Tibial artery (tissue), 4 donors: ENCODE results near the gene TOM1L2.

Experiments
- DNase-seq, 2 donors: peaks; one replicate each; pipeline ENCODE4 v3.0.0-alpha.2; 2019
- H3K27ac ChIP-seq, 2 donors: fragments of 200-600 bp; sonication (generic) in 1 of 2; 1 replicate in 1 of 2; 2 replicates in 1 of 2; pipeline ENCODE4 v1.5.1; 2018 to 2019; ENCODE audit warnings: mild to moderate bottlenecking in 1 of 2
- H3K27me3 ChIP-seq, 2 donors: fragments of 200-600 bp; sonication (generic) in 1 of 2; one replicate each; pipeline versions ENCODE4 v1.5.1 to v1.6.0; 2016 to 2019
- H3K36me3 ChIP-seq, 3 donors: fragments of 200-600 bp; sonication (generic) in 2 of 3; one replicate each; pipeline ENCODE4 v1.5.1; 2016 to 2019; ENCODE audit warnings: mild to moderate bottlenecking in 2 of 3
- H3K4me1 ChIP-seq, 4 donors: fragments of 200-600 bp; sonication (generic) in 2 of 4; 1 replicate in 3 of 4; 2 replicates in 1 of 4; pipeline ENCODE4 v1.5.1; 2016 to 2019
- H3K4me3 ChIP-seq, 2 donors: fragments of 200-600 bp; sonication (generic) in 1 of 2; 1 replicate in 1 of 2; 2 replicates in 1 of 2; pipeline ENCODE4 v1.5.1; 2018 to 2019; ENCODE audit warnings: mild to moderate bottlenecking in 2 of 2
- H3K9me3 ChIP-seq, 3 donors: fragments of 200-600 bp; sonication (generic) in 1 of 3; one replicate each; pipeline ENCODE4 v1.5.1; 2016 to 2019
- CTCF ChIP-seq, 2 experiments: fragments of 200-600 bp in 1 of 2; fragments of 450-650 bp in 1 of 2; IDR thresholded peaks; one replicate each; pipeline ENCODE4 v1.5.1; 2017 to 2019; ENCODE audit warnings: antibody characterized with exemption in 2 of 2, mild to moderate bottlenecking in 1 of 2, moderate library complexity in 1 of 2
- intact Hi-C: fragments of 100-400 bp; cut with DNase I; formaldehyde crosslinking; loops from one replicate; pipeline ENCODE4 v1.15.0; 2023; ENCODE audit warnings: low total_unique reads

Gene TOM1L2

GRCh38 chr17:17888371-17888770 is 83.8 kb downstream of the TOM1L2 start:
- no peak for DNase-seq
- H3K4me3 ChIP-seq: no peak overlapping the region
- peaks cover 4 to 72% (median 41%) of the 10 kb centered on the region in 3 donors for H3K36me3 ChIP-seq
- H3K27ac ChIP-seq: no peak overlapping the region
- no peaks in the 10 kb centered on the region for H3K9me3 ChIP-seq
- no peak for TF ChIP-seq CTCF (IDR thresholded peaks at IDR 0.05)
- H3K4me1 ChIP-seq: peaks cover 0 to 8% (median 4%) of the 10 kb centered on the region in 4 donors
- H3K27me3 ChIP-seq: no peaks in the 10 kb centered on the region
- intact Hi-C loops: no loop called here

DNA sequence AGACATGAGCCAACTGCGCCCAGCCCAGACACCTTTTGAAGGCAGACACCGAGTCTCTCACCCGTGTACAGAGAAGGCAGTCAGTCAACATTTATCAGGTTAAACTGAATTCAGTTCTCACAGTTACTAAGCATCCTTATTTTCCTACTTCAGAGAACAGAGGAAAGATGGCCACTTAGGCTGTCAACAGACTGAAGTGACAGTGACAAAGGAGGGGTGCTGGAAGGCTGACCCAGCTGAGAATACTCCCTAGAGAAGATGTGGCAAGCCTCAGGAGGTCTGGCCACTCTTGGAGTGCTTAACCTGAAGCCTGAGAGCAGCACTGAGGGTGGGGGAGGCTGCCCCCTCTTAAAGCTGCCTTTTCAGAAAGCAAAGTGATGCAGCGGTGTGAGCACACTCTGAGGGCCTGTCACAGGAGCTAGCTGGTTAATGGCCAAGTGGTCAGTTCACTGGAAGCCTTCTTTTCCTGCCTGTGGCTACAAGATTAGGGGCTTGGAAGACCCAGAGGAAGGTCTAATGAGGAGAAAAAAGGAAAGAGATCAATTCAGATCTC is 84.4 kb downstream of the TOM1L2 start:
- no peak overlapping the region for H3K4me3 ChIP-seq
- peaks cover 0 to 8% (median 4%) of the 10 kb centered on the region in 4 donors for H3K4me1 ChIP-seq
- no peak for DNase-seq
- intact Hi-C loops: no loop called here
- peaks cover 8 to 72% (median 41%) of the 10 kb centered on the region in 3 donors for H3K36me3 ChIP-seq
- H3K27ac ChIP-seq: no peak overlapping the region
- no peaks in the 10 kb centered on the region for H3K9me3 ChIP-seq
- H3K27me3 ChIP-seq: no peaks in the 10 kb centered on the region
- no peak for TF ChIP-seq CTCF (IDR thresholded peaks at IDR 0.05)

GRCh38 chr17:17886726-17887125 is 85.5 kb downstream of the TOM1L2 start:
- intact Hi-C loops: no loop called here
- Histone ChIP-seq H3K36me3 (peaks cover 16 to 72% (median 38%) of the 10 kb centered on the region in 3 donors), H3K4me3 (no peak overlapping the region), H3K27ac (no peak overlapping the region), H3K9me3 (no peaks in the 10 kb centered on the region), H3K4me1 (peaks cover 0 to 8% (median 4%) of the 10 kb centered on the region in 4 donors), H3K27me3 (no peaks in the 10 kb centered on the region)
- no peak for TF ChIP-seq CTCF (IDR thresholded peaks at IDR 0.05)
- no peak for DNase-seq

DNA sequence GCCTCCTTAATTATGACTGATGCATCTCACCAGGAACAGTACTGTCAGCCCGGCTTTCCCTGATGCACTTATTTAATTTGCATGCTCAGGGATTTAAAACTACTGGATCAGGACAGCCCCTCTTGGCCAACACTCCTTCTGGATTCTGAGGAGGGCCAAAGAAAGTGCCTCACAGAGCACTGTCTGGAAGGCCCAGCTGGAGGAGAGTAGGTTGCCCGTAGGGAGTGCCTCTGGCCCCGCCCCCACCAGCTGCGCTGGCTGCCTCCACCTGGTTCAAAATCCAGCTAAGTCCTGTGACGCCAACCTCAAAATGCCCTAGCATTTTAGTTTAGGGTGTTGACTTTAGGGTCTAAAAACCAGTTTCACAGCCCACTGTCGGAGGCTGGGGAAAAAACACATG is 86.0 kb downstream of the TOM1L2 start:
- peaks cover 0 to 8% (median 4%) of the 10 kb centered on the region in 4 donors for H3K4me1 ChIP-seq
- H3K27ac ChIP-seq: no peak overlapping the region
- no peak for DNase-seq
- no peaks in the 10 kb centered on the region for H3K27me3 ChIP-seq
- TF ChIP-seq CTCF (IDR thresholded peaks at IDR 0.05): no peak
- H3K36me3 ChIP-seq: peaks cover 16 to 71% (median 34%) of the 10 kb centered on the region in 3 donors
- H3K9me3 ChIP-seq: no peaks in the 10 kb centered on the region
- no peak overlapping the region for H3K4me3 ChIP-seq
- intact Hi-C loops: no loop called here

- H3K9me3 ChIP-seq: no peaks in the 10 kb centered on the region
- H3K27ac ChIP-seq: no peak overlapping the region
- H3K27me3 ChIP-seq: no peaks in the 10 kb centered on the region
- no peak for DNase-seq
- H3K36me3 ChIP-seq: peaks cover 16 to 74% (median 40%) of the 10 kb centered on the region in 3 donors
- no peak overlapping the region for H3K4me3 ChIP-seq
- peaks cover 0 to 8% (median 4%) of the 10 kb centered on the region in 4 donors for H3K4me1 ChIP-seq
- intact Hi-C loops: no loop called here
- no peak for TF ChIP-seq CTCF (IDR thresholded peaks at IDR 0.05)
These were observed 87.5 kb downstream of the TOM1L2 start for GRCh38 chr17:17884391-17885357.
